GM18867 (cell line): Measurements from ENCODE around the gene KLHL6.

Experiments used
- ATAC-seq: cut with Tn5 transposase; IDR thresholded peaks from one replicate; pipeline ENCODE4 v1.9.1; 2021; ENCODE audit warnings: mild to moderate bottlenecking, moderate library complexity; ENCODE audit not compliant: unreplicated experiment

The KLHL6 gene, protein sequence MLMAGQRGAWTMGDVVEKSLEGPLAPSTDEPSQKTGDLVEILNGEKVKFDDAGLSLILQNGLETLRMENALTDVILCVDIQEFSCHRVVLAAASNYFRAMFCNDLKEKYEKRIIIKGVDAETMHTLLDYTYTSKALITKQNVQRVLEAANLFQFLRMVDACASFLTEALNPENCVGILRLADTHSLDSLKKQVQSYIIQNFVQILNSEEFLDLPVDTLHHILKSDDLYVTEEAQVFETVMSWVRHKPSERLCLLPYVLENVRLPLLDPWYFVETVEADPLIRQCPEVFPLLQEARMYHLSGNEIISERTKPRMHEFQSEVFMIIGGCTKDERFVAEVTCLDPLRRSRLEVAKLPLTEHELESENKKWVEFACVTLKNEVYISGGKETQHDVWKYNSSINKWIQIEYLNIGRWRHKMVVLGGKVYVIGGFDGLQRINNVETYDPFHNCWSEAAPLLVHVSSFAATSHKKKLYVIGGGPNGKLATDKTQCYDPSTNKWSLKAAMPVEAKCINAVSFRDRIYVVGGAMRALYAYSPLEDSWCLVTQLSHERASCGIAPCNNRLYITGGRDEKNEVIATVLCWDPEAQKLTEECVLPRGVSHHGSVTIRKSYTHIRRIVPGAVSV

DNA sequence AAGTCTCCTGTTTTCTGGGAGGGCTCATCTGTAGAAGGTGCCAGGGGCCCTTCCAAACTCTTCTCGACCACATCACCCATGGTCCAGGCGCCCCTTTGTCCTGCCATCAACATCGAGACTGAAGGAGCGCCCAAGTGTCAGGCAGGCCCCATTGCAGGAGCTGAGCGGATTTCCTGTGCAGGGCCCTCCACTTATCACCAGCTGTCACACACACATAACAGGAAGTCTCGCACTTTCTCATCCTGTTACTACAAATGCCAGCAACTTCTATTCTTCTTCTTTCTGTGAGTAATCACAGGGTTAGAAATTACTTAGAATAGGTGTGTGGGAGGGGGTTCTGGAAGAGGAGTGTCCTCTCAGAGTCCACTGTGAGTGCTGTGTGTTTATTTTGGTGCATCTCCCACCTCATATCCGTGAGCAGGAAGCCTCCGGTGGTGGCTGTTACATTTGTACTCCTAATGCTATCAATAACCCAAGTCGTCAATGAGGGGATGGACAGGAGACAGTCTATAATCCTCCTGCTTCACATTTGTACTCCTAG, at the start of gene KLHL6:
Gene KLHL6 (minus strand): TSS at position 166 of the 541 bp plus-strand sequence. CDS start 53 bp downstream, at position 113.
- ATAC-seq = peak; percentile 92

DNA sequence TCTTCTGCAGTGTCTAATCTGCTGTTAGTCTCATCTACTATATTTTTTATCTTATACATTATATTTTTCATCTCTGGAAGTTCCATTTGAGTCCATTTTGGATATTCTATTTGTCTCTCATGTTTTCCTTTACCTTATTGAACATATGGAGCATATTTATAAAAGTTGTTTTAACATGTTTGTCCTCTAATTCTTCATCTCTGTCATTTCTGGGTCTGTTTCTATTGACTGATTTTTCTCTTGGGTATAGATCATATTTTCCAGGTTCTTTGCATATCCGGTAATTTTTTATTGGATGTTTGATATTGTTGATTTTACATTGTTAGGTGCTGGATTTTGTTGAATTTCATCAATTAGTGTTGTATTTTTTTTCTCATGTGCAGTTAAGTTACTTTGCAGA, 42.5 kb upstream of the KLHL6 start:
- no peak for ATAC-seq

DNA sequence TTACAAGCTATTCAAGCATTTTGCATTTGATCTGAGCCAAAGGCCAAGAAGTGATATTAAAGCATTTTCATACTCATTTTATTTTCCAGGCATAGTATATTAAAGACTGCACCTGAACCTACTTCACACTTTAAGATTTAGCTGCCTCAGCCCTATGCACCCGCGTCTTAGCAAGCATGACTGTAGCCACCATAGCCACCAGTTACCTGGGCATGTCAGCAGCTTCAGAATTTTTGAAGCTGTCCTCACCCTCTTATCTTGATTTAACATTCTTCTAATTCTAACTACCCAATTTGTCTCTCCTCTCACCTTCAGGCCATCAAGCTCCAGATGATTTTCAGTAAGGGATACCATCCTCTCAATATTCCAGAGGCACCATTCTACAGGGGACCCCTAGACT, 39.1 kb upstream of the KLHL6 start:
- no peak for ATAC-seq

DNA sequence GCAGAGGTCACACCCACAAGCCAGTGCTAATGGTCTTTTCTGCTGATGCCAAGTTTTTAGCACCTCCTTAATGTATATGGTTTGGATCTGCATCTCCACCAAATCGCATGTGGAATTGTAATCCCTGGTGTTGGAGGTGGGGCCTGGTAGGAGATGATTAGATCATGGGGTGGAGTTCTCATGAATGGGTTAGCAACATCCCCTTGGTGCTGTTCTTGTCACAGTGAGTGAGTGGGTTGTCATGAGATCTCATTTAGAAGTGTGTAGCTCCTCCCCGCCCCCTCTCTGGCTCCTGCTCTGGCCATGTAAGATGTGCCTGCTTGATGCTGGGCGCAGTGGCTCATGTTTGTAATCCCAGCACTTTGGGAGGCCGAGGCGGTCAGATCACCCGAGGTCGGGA, 37.3 kb upstream of the KLHL6 start:
- no peak for ATAC-seq

DNA sequence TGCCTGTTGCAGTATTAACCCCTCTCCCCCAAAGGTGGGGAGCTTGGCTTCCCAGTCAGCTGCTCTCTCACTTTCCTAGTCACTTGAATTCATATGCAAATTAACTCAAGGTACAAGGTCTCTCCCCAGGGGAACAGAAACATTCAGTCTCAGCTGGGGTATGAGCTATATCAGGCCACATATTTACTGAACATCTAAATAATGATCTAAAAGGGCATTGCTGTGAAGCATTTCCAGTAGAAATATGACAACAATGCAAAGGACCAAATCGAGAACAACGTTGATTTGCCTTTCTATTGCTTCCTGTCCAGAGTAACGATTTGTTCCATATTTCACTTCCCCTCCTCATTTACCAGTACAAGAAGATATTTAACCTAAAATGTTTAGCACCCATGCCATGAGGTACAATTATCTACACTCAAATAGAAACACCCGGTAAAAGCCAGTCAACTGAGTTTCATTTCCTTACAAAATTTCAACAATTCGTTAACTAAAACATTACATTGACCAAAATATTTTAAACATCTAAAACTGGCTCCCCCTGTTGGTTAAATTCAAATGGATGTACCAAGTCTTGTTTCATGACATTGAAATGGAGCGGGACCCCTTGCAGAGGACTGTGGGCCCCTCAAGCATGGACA, 36.5 kb upstream of the KLHL6 start:
- peak; percentile 93 for ATAC-seq

DNA sequence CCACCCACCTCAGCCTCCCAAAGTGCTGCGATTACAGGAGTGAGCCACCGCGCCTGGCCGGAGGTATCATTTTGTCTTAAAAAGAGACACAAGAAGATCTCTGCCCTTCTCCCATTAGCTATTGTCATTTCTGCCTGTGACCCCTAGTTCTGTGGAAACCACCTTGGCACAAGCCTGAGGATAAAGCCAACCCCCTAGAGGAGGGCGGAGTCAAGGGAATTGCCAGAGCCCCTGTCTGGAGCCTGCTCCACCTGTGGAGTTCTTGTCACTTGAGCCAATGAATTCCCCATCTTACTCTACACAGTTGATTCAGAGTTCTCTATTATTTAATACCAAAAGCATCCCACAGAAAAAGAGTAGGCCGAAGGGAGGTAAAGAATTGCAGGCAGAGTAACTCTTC, 34.9 kb upstream of the KLHL6 start:
- ATAC-seq = no peak

DNA sequence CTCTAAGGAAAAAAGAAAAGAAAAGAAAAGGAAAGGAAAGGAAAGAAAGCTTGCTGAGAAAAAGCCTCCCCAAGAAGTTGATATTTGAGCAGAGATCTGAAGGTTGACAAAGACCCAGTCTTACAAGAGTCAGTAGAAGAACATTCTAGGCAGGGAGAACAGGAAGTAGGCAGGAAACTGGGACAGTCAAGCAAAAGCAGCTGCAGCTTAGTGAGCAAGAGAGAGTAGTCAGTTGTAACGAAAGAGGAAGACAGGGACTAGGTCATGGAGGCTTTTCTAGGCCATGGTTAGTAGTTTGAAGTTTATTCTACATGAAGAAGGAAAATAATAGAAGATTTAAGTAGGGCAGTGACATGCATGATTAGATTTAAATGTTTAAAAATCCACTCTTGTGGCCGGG, 31.8 kb upstream of the KLHL6 start:
- no peak for ATAC-seq

DNA sequence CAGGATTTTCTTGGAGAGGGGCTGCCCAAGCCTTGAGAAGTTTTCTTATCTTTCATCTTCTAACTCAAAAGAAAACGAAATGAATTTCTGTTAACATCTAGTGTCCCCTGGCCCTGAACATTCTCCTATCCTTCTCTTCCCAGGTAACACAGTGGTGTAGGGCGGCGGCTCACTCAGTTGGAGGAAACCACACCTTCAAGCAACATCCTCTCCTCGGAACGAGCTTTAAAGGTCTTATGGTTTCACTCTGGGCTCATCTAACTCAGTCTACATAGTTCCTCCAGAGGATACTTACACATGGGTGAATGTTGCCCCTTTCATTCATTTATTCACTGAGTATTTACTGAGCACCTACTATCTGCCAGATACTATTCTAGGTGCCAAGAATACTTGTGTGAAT, 31.0 kb upstream of the KLHL6 start:
- no peak for ATAC-seq

DNA sequence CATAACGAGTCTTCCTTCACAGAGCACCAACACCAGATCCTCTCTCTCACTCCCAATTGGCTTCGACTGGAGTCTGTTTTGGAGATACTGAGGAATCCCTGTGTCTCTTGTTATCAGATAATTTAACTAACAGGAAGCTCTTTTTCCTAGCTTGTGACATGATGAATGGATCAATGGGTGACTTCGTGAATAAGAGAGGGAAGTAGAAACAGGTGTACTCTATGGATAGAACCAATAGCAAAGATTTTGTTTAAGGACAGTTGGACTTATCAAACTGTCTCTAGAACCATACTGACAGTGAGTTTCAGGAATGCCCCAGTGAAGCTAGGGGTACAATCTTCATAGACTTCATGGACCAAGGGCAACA, 29.4 kb upstream of the KLHL6 start:
- no peak for ATAC-seq

DNA sequence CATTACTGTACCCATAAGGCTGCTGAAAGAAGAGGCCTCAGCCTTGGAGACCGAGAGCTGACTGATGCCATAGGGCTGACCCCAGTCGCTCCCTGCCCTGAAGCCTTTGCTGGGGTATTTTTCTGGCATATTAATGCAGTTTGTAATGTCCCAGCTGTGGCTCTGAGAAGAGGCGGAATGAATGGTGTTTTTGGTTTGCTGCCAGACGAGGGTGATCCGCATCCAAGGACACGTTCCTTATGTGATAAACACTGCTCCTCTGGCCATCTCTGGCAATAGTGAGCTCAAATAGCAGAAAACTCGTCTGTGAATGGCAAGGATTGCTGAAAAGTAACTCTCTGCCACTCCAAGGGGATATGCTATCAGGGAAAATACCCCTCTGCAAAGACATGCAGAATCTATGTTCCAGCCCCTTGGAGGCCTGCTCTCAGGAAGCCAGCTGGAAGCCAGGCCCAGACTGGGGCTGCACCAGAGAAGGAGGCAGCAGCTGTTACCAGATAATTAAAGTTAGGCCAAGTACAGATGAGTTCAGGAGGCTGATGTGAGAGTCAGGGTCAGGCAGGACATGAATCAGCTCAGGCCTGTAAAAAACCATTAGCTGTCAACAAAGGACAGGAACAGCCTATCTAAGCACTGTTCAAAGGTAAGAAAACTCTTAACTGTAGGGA, 28.9 kb upstream of the KLHL6 start:
- no peak for ATAC-seq

DNA sequence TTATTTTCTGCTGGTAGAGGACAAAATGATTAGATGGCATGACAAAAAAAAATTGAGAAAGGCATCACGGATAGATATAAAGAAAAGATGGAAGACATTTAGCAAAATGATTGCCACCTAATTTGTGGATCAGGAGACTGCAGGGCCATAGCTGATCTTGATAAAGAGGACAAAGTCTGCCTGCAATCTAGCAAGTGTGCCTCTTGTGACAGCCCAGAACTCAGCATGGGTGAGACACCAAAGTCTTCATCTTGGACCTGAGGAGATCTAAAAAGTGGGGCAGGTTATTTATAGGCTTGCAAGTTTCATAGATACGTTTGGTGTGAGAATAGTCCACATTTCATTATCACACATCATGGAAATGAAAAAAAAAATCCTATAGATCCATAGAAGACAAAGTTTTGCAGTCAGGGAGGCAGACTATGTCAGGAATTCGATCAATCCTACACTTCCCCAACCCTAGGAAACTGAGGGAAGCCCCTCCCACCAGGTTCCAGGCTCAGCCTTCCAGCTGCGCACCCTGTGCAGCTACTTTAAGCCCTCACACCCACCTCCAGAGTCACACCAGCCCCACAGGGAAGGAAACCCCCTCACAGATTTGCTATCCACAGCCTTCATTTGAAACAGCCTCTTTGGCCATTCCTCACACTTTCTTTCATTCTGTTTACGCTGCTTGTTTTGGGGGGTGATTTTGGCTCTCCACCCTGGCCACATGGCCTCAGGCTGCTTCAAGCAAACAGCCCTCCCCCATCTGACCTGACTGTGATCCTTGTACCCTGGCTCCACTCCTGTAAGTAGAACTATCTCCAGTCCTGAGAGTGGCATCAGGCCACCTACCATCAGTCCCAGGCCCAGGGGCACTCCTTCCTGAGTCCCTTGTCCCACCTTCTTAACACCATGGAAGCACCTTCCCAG, 28.1 kb upstream of the KLHL6 start:
- no peak for ATAC-seq

DNA sequence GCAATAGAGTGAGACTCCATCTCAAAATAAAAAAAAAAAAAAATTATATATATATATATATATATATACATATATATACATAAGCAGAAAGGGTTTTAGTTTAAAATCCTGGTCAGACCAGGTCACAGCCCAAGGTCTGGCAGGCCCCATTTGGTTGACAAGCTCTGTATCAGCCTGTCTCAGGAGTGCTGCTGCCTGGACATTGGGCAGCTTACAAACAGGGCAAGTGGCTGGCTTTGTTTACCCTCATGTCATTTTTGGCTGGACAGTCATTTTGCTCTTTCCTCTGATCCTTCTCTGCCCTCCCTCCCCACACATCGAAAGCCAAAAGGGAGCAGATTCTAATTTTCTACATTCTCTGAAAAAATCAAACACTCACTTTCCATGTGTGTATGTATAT, 26.7 kb upstream of the KLHL6 start:
- no peak for ATAC-seq

DNA sequence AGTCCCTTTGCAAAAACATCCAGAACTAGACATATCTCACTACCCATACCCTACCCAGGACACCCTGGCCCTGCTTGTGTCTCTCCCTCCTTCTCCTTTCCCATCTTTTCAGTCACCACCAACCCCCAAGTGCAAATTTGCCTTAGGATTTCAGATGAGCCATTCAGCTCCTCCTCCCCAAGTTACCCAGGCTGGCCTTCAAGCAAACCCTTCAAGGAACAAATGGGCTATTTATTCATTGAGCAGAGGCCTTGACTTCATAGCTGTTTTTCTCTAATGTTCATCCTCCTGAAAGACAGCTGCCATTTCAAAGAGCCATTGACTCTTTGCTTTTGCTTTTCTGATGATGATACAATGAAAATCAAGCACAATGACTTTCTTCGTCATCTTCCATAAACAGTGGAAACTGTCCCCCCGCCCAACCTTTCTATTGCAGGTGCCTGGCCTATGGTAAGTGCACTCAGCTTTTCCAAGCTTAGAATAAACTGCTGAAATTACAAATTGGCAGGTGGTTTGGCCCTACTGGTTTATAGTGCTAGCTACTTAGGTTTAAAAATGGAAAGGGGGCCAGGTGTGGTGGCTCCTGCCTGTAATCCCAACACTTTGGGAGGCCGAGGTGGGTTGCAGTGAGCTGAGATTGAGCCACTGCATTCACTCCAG, 26.1 kb upstream of the KLHL6 start:
- ATAC-seq = no peak

DNA sequence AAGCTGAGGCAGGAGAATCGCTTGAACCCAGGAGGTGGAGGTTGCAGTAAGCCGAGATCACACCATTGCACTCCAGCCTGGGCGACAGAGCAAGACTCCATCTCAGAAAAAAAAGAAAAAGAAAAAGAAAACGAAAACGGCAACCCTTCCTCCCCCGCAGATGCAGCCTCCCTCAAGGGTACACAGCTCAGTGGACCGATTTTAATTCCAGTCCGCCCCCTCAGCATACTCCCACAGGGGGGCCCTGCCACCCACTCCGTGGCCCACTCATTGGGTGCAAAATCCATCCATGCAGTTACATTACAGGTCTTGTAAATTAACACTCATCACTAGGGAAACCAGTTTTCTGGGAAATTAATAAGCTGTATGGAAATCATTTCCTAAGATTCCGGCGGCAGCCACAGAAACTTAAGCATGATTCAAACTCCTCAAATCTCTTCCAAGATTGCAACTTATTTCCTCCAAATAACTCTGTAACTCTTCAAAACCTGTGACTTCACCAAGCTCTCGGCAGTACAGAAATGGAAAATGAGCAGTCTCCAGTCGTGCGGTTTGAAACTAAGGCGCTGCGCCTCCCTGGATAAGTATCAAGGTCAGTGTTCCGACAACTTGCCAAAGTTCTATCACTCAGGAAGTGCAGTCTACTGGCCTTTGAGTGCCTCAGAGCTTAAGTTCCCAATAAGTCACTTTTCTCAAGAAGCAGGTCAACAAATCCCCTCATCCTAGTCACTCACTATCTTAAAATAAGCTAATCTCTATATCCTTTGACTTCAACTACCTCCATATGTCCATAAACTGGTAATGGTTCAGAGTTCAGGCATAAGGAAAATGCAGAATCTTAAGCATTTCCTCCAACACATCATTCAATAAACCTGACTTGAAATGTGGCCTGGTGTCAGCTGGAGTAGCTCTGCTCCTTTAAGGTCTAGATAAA, 24.7 kb upstream of the KLHL6 start:
- ATAC-seq = no peak

DNA sequence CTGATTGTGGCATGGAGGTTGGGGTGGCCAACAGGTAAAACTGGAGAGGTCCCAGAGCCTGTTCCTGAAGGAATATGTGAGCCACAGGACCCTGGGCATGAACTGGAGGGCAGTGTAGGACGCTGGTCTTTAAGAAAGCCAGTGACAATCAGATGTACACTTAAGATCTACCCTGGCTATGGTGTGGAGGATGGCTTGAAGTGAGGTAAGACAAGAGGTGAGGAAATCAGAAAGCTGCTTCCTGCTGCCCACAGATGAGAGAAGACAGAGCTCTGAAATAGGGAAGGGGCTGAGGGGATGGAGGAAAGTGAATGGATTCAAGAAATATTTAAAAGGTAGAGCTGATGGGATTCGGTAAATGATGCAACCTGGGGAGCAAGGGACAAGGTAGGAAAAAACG, 22.7 kb upstream of the KLHL6 start:
- ATAC-seq = no peak

DNA sequence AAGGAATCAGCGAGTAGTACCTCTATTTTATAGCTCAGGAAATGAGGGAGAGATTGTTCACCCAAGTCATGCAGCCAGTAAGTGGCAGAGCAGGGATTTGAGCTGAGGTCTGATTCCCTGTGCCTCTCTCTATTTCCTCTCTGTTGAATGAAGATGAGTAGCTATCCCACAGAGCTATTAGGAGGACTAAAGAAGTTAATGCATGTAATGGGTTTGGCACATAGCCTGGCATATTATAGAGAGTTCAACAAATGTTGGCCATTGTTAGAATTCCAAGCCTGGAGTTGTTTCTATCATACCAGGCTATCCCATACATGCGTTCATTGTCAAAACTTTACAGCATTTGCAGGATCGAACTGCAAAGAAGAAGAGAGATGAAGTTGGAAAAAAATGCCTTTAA, 21.8 kb upstream of the KLHL6 start:
- no peak for ATAC-seq

DNA sequence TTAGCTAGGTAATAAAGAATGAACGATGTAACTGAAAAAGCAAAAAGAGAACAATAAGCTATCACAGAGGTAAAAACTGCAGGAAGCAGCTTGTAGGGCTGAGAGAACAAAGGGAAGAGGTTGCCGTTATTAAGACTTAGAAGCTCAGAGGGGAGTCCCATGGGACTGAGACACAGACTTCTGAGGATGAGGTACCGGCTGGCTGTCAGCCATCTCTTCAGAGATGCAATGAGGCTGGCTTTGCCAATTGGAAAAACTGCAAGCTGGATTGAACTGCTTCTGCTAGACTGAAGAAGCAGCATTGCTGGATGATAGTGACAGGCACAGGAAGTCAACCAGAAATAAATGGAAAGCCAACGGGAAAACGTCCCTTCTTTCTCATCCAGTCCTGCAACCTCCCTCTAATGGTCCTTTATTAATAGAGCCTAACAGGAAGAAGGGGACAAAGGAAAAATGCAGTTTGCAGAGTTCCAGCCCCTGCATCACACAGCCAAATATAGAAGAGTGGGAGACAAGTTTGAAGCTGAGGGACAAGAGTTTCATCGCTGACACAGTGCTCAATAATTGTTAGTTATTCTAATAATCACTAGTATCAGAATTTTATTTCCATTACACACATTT, 21.1 kb upstream of the KLHL6 start:
- no peak for ATAC-seq

DNA sequence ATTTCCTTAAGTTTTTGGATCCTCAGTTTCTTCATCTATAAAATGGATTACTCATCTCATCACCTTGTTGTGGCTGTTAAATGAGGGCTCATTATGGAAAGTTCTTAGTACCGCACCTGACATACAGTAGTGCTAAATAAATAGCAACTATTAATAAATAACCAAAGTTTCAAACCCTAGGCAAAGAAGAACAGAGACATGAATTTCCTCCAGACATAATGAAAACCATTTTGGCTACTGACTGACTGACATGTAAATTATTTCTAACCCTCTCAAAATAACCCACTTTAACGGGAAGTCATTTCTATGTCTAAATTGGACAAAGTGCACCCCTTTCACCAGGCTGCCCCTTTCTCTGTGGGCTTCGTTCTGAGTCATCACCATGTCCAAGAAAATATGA, 17.4 kb upstream of the KLHL6 start:
- no peak for ATAC-seq
